Measurements from ENCODE around the gene NOS1. TPM values are rescaled to one million over a fixed set of nuclear protein-coding genes. Genes with fewer than 3 reads are reported as not detected.

The NOS1 gene
- total and polyA plus RNA-seq, 2 experiments from 2014 or later: 0.63 to 3.0 TPM

- H3K9me3 Mint-ChIP-seq: no peaks in the 10 kb centered on the region
- Histone ChIP-seq H3K27ac (ENCODE audit: low read depth) (no peak overlapping the region), H3K9me2 (ENCODE audit: insufficient read depth) (no peaks in the 10 kb centered on the region), H3K79me2 (replicated peaks; ENCODE audit: insufficient read depth) (no peaks in the 10 kb centered on the region), H3K36me3 (ENCODE audit: insufficient read depth) (no peaks in the 10 kb centered on the region), H2AFZ (0 out of 2 replicates have a peak overlapping the region, but pooled peaks have one; percentile 14), H3K4me1 (ENCODE audit: insufficient read depth) (no peaks in the 10 kb centered on the region), H3K4me3 (no peak overlapping the region), H4K20me1 (replicated peaks; ENCODE audit: insufficient read depth) (no peaks in the 10 kb centered on the region), H3K4me2 (no peak overlapping the region), H3K27me3 (ENCODE audit: insufficient read depth) (no peaks in the 10 kb centered on the region), H3F3A (replicated peaks; ENCODE audit: low read depth) (no peaks in the 10 kb centered on the region)
- ATAC-seq (no peak), DNase-seq (ENCODE audit: low spot score) (no peak)
- H3K27me3 Mint-ChIP-seq (ENCODE audit: insufficient read depth, low read depth, poor library complexity): peaks cover 8% of the 10 kb centered on the region
- no peak overlapping the region for H3K27ac Mint-ChIP-seq
- H3K4me1 Mint-ChIP-seq: peaks cover 3% of the 10 kb centered on the region; the same call in 2 of the 3 replicates
- no peak overlapping the region for H3K4me3 Mint-ChIP-seq
- H3K36me3 Mint-ChIP-seq (ENCODE audit: low read depth): no peaks in the 10 kb centered on the region
- TF ChIP-seq EZH2phosphoT487 (IDR thresholded peaks at IDR 0.05; ENCODE audit: unreplicated experiment) (no peak), EZH2 (IDR thresholded peaks at IDR 0.05; ENCODE audit: low read depth, unreplicated experiment) (no peak), NANOG (IDR thresholded peaks at IDR 0.05; ENCODE audit: borderline replicate concordance) (no peak), REST (IDR thresholded peaks at IDR 0.05; ENCODE audit: unreplicated experiment) (no peak), JUNB (IDR thresholded peaks at IDR 0.05; ENCODE audit: unreplicated experiment) (no peak), CREB1 (CRISPR knock-in tag; IDR thresholded peaks at IDR 0.05; ENCODE audit: low read depth) (no peak), STAT1 (IDR thresholded peaks at IDR 0.05; ENCODE audit: unreplicated experiment) (no peak), ZNF114 (CRISPR knock-in tag; IDR thresholded peaks at IDR 0.05) (no peak), ZNF331 (CRISPR knock-in tag; IDR thresholded peaks at IDR 0.05; ENCODE audit: low read depth) (no peak)
- TF ChIP-seq, protein P1, sequence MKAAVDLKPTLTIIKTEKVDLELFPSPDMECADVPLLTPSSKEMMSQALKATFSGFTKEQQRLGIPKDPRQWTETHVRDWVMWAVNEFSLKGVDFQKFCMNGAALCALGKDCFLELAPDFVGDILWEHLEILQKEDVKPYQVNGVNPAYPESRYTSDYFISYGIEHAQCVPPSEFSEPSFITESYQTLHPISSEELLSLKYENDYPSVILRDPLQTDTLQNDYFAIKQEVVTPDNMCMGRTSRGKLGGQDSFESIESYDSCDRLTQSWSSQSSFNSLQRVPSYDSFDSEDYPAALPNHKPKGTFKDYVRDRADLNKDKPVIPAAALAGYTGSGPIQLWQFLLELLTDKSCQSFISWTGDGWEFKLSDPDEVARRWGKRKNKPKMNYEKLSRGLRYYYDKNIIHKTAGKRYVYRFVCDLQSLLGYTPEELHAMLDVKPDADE (IDR thresholded peaks at IDR 0.05): no peak
- TF ChIP-seq, protein P2, sequence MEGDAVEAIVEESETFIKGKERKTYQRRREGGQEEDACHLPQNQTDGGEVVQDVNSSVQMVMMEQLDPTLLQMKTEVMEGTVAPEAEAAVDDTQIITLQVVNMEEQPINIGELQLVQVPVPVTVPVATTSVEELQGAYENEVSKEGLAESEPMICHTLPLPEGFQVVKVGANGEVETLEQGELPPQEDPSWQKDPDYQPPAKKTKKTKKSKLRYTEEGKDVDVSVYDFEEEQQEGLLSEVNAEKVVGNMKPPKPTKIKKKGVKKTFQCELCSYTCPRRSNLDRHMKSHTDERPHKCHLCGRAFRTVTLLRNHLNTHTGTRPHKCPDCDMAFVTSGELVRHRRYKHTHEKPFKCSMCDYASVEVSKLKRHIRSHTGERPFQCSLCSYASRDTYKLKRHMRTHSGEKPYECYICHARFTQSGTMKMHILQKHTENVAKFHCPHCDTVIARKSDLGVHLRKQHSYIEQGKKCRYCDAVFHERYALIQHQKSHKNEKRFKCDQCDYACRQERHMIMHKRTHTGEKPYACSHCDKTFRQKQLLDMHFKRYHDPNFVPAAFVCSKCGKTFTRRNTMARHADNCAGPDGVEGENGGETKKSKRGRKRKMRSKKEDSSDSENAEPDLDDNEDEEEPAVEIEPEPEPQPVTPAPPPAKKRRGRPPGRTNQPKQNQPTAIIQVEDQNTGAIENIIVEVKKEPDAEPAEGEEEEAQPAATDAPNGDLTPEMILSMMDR (conservative IDR thresholded peaks at IDR 0.05; ENCODE audit: low read depth in 2 of 2): no peak
Observed at GRCh38 chr12:117202556-117202955, 158.9 kb downstream of the NOS1 start.
